ENCODE results near the gene CACNA1C. TPM values are rescaled to one million over a fixed set of nuclear protein-coding genes. Genes with fewer than 3 reads are reported as not detected.

Gene CACNA1C
- total and polyA plus RNA-seq, 2 of the 4 experiments (the other 2 are of a cell fraction), result 1.6 to 2.6 TPM

GRCh38 chr12:2686280-2686646, 633.5 kb downstream of the CACNA1C start:
- Histone ChIP-seq H3K36me3 (ENCODE audit: control insufficient read depth, insufficient read depth, low read length) (peaks cover 24% of the 10 kb centered on the region), H2BK20ac (ENCODE audit: low read depth, low read length) (no peak overlapping the region), H3K4me1 (ENCODE audit: control insufficient read depth, insufficient read depth, low read length) (no peaks in the 10 kb centered on the region), H3K9ac (ENCODE audit: low read depth, low read length) (no peak overlapping the region), H2BK5ac (ENCODE audit: low read depth, low read length, poor library complexity, severe bottlenecking) (no peak overlapping the region), H2AFZ (replicated peaks; ENCODE audit: low read length, poor library complexity) (no peak overlapping the region), H3K4ac (ENCODE audit: low read depth, low read length) (no peak overlapping the region), H3K27me3 (ENCODE audit: control insufficient read depth, insufficient read depth, low read length) (peaks cover 2% of the 10 kb centered on the region; the same call in 1 of the 2 replicates), H3K4me3 (ENCODE audit: insufficient read depth, low read depth, low read length) (no peak overlapping the region), H4K5ac (ENCODE audit: low read depth, low read length) (no peak overlapping the region), H3K79me1 (ENCODE audit: low read depth in 1 of 2, low read length in 2 of 2) (no peaks in the 10 kb centered on the region), H4K20me1 (ENCODE audit: insufficient read depth, low read length) (no peaks in the 10 kb centered on the region), H2AK5ac (ENCODE audit: low read depth, low read length) (no peak overlapping the region), H2BK15ac (ENCODE audit: low read depth, low read length) (no peak overlapping the region), H3K23ac (ENCODE audit: low read depth, low read length) (no peak overlapping the region), H3K9me3 (ENCODE audit: control insufficient read depth, insufficient read depth, low read length) (no peaks in the 10 kb centered on the region), H4K91ac (ENCODE audit: insufficient read depth, low read depth, low read length) (no peak overlapping the region), H3K14ac (replicated peaks; ENCODE audit: low read depth, low read length) (no peak overlapping the region), H3K4me2 (ENCODE audit: low read depth, low read length) (no peak overlapping the region), H4K8ac (ENCODE audit: low read depth in 2 of 2, low read length in 2 of 2) (no peak overlapping the region), H3K9me1 (ENCODE audit: insufficient read depth, low read length) (no peaks in the 10 kb centered on the region), H2BK120ac (ENCODE audit: low read depth, low read length) (no peak overlapping the region), H3K27ac (ENCODE audit: insufficient read depth, low read length) (no peak overlapping the region), H2AK9ac (replicated peaks; ENCODE audit: low read depth, low read length, poor library complexity) (no peak overlapping the region), H3K56ac (ENCODE audit: extremely low read depth, insufficient read depth, low read length) (no peak overlapping the region), H3K18ac (ENCODE audit: low read depth, low read length) (no peak overlapping the region)
- intact Hi-C loops (cut with micrococcal nuclease), result no loop called here
- in situ Hi-C loops (cut with MboI; ENCODE audit: low sequenced_read_pairs), result no loop called here
- ChIA-PET POLR2A (ENCODE audit: unreplicated experiment) (no interaction called here), CTCF (no interaction called here)
- BruUV-seq (replicated peaks), result no TSS peak
- dilution Hi-C loops (cut with HindIII; ENCODE audit: low sequenced_read_pairs, unreplicated experiment), result no loop called here
- TF ChIP-seq RFX5 (IDR thresholded peaks at IDR 0.05; ENCODE audit: low read depth, low read length), result no peak
- TF ChIP-seq FOS (IDR thresholded peaks at IDR 0.05; ENCODE audit: low read depth, low read length), result no peak
- TF ChIP-seq MAZ (IDR thresholded peaks at IDR 0.05; ENCODE audit: borderline replicate concordance, low read depth, low read length), result no peak
- TF ChIP-seq CHD1 (IDR thresholded peaks at IDR 0.05; ENCODE audit: low read depth, low read length), result no peak
- TF ChIP-seq CEBPB (IDR thresholded peaks at IDR 0.05; ENCODE audit: low read depth, low read length), result no peak
- TF ChIP-seq CTCF (conservative IDR thresholded peaks at IDR 0.05; ENCODE audit: low read depth, low read length), result no peak
- TF ChIP-seq RAD21 (IDR thresholded peaks at IDR 0.05; ENCODE audit: low read length), result no peak
- no peak for TF ChIP-seq ELK1 (IDR thresholded peaks at IDR 0.05; ENCODE audit: borderline replicate concordance, low read depth, low read length)
- TF ChIP-seq BHLHE40 (IDR thresholded peaks at IDR 0.05; ENCODE audit: low read depth, low read length), result no peak
- TF ChIP-seq MXI1 (IDR thresholded peaks at IDR 0.05; ENCODE audit: borderline replicate concordance, low read depth, low read length), result no peak
- WGBS, 2 experiments (ENCODE audit: extremely low coverage in 2 of 2, insufficient read length in 1 of 2), result 92% methylated on average over 2 of the region's 5 CpGs; no CpG with 5 or more reads in 1 of the 2 experiments
- ATAC-seq (ENCODE audit: low read depth) (no peak), DNase-seq (no peak)

Data from IMR-90 (cell line).